Lower leg skin (tissue), 3 donors: ENCODE data around the gene ST8SIA5.

Source experiments
- POLR2A ChIP-seq, 2 donors: fragments of 450-650 bp; IDR thresholded peaks; one replicate each; pipeline ENCODE4 v1.6.1; 2016 to 2017; ENCODE audit warnings: antibody characterized with exemption in 2 of 2, mild to moderate bottlenecking in 1 of 2, moderate library complexity in 1 of 2
- TF ChIP-seq, protein P1 (sequence below), 3 donors: fragments of 450-650 bp; IDR thresholded peaks; one replicate each; pipeline ENCODE4 v1.5.1; 2016; ENCODE audit warnings: antibody characterized with exemption in 3 of 3, mild to moderate bottlenecking in 3 of 3, moderate library complexity in 2 of 3

DNA sequence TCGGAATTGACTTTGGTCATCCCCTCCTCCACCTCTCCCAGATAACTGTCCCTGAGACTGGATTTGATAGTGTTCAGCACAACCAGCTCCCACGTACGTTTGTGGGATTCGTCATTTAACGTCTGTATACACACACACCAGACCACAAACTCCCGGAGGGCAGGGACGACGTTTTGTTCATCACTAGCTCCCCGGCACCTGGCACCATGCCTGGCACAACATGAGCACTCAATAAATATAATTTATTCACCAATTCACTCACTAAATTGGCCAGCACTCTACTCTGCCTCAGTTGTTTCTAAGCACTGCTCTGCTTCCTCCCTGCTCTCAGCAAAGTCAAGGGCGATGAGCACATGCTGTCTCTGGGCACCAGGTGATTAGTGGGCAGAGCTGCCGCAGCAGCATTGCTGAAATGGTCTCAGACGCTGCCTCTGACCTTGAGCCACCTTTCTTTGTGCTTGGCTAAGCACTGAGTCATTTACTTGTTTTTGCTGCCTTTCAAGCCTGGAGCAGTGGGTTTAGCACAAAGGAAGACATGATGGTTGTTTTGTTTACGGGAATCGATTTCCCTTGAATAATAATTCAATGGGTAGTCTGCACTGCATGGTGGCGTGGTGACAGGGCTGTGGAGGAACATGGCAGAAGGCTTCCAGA is 80.5 kb downstream of the ST8SIA5 start:
- TF ChIP-seq, protein P1, sequence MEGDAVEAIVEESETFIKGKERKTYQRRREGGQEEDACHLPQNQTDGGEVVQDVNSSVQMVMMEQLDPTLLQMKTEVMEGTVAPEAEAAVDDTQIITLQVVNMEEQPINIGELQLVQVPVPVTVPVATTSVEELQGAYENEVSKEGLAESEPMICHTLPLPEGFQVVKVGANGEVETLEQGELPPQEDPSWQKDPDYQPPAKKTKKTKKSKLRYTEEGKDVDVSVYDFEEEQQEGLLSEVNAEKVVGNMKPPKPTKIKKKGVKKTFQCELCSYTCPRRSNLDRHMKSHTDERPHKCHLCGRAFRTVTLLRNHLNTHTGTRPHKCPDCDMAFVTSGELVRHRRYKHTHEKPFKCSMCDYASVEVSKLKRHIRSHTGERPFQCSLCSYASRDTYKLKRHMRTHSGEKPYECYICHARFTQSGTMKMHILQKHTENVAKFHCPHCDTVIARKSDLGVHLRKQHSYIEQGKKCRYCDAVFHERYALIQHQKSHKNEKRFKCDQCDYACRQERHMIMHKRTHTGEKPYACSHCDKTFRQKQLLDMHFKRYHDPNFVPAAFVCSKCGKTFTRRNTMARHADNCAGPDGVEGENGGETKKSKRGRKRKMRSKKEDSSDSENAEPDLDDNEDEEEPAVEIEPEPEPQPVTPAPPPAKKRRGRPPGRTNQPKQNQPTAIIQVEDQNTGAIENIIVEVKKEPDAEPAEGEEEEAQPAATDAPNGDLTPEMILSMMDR (IDR thresholded peaks at IDR 0.05): no peak
- TF ChIP-seq POLR2A (IDR thresholded peaks at IDR 0.05): no peak
